GM19395 (cell line): ENCODE results near the gene ETF1.

Experiments used
- ATAC-seq: cut with Tn5 transposase; IDR thresholded peaks from one replicate; pipeline ENCODE4 v1.9.1; 2021; ENCODE audit warnings: mild to moderate bottlenecking, moderate library complexity; ENCODE audit not compliant: unreplicated experiment

ETF1 gene

GRCh38 chr5:138464388-138465260, 78.4 kb downstream of the ETF1 start:
- peak; percentile 84 for ATAC-seq

GRCh38 chr5:138464008-138464387, 79.0 kb downstream of the ETF1 start:
- ATAC-seq: peak; percentile 57

GRCh38 chr5:138463419-138464007, 79.5 kb downstream of the ETF1 start:
- ATAC-seq: no peak

GRCh38 chr5:138461343-138462125, 81.5 kb downstream of the ETF1 start:
- no peak for ATAC-seq

- ATAC-seq: no peak
Observed at GRCh38 chr5:138460032-138460693, 82.9 kb downstream of the ETF1 start.

GRCh38 chr5:138459311-138459933, 83.6 kb downstream of the ETF1 start:
- no peak for ATAC-seq

GRCh38 chr5:138458856-138459255, 84.2 kb downstream of the ETF1 start:
- no peak for ATAC-seq

- no peak for ATAC-seq
Observed at GRCh38 chr5:138458384-138458783, 84.7 kb downstream of the ETF1 start.

- ATAC-seq: no peak
Observed at GRCh38 chr5:138457531-138458275, 85.3 kb downstream of the ETF1 start.
